OCI-LY1 (cell line): ENCODE measurements around the gene NCS1.

Source experiments
- H2AFZ ChIP-seq: fragments of 200-600 bp; sonication (generic), shearing (Covaris generic); 2 replicates; pipeline ENCODE4 v1.6.0; 2014; ENCODE audit warnings: antibody characterized with exemption, mild to moderate bottlenecking, low read length
- H3F3A ChIP-seq: fragments of 200-600 bp; sonication (generic), shearing (Covaris generic); 2 replicates; pipeline ENCODE4 v1.6.0; 2014; ENCODE audit warnings: mild to moderate bottlenecking, antibody characterized with exemption, low read length, moderate library complexity; ENCODE audit not compliant: insufficient read depth
- H3K27ac ChIP-seq: fragments of 200-600 bp; sonication (generic); 2 replicates; pipeline ENCODE4 v1.5.1; 2014; ENCODE audit warnings: low read length, mixed run types, mild to moderate bottlenecking, low read depth; ENCODE audit not compliant: poor library complexity, severe bottlenecking
- H3K27me3 ChIP-seq: fragments of 200-600 bp; sonication (generic); 2 replicates; pipeline ENCODE4 v1.6.0; 2014; ENCODE audit warnings: antibody characterized with exemption, mild to moderate bottlenecking, low read length, moderate library complexity; ENCODE audit not compliant: insufficient read depth
- H3K36me3 ChIP-seq: fragments of 200-600 bp; sonication (generic); 2 replicates; pipeline ENCODE4 v1.6.1; 2014; ENCODE audit warnings: mild to moderate bottlenecking, antibody characterized with exemption, low read length, moderate library complexity, mixed read lengths; ENCODE audit not compliant: insufficient read depth
- H3K4me1 ChIP-seq: fragments of 200-600 bp; sonication (generic); 2 replicates; pipeline ENCODE4 v1.5.1; 2014; ENCODE audit warnings: mild to moderate bottlenecking, low read length, moderate library complexity; ENCODE audit not compliant: insufficient read depth, severe bottlenecking
- H3K4me2 ChIP-seq: fragments of 200-600 bp; sonication (generic), shearing (Covaris generic); 2 replicates; pipeline ENCODE4 v1.6.1; 2014; ENCODE audit warnings: low read length
- H3K4me3 ChIP-seq: fragments of 200-600 bp; sonication (generic); 2 replicates; pipeline ENCODE4 v1.5.1; 2014; ENCODE audit warnings: low read length, low read depth, mild to moderate bottlenecking, mixed read lengths; ENCODE audit not compliant: poor library complexity, severe bottlenecking
- H3K79me2 ChIP-seq: fragments of 200-600 bp; shearing (Covaris generic); 2 replicates; pipeline ENCODE4 v1.6.1; 2016; ENCODE audit warnings: mixed run types, low read length, mixed read lengths; ENCODE audit not compliant: insufficient read depth
- H3K9ac ChIP-seq: fragments of 200-600 bp; sonication (generic), shearing (Covaris generic); 2 replicates; pipeline ENCODE4 v1.6.1; 2014; ENCODE audit warnings: mild to moderate bottlenecking, low read length, mixed read lengths
- H3K9me2 ChIP-seq: fragments of 200-600 bp; sonication (generic), shearing (Covaris generic); 2 replicates; pipeline ENCODE4 v1.6.1; 2014; ENCODE audit warnings: low read depth, mild to moderate bottlenecking, low read length, mixed read lengths
- H3K9me3 ChIP-seq: fragments of 200-600 bp; shearing (Covaris generic); 2 replicates; pipeline ENCODE4 v1.6.1; 2014; ENCODE audit warnings: low read length, mixed read lengths
- H4K20me1 ChIP-seq: fragments of 200-600 bp; sonication (generic), shearing (Covaris generic); 2 replicates; pipeline ENCODE4 v1.6.0; 2016; ENCODE audit warnings: mild to moderate bottlenecking, low read length; ENCODE audit not compliant: insufficient read depth
- CTCF ChIP-seq: fragments of 200-600 bp; sonication (generic), shearing (Covaris generic); IDR thresholded peaks from 2 replicates; pipeline ENCODE4 v1.5.1; 2017; ENCODE audit warnings: mild to moderate bottlenecking, antibody characterized with exemption, low read length, moderate library complexity, mixed read lengths
- EZH2 ChIP-seq: fragments of 200-600 bp; sonication (generic), shearing (Covaris generic); IDR thresholded peaks from 2 replicates; pipeline ENCODE4 v1.8.0; 2017; ENCODE audit warnings: borderline replicate concordance, mixed run types, mild to moderate bottlenecking, antibody characterized with exemption, low read length, moderate library complexity, mixed read lengths

Gene NCS1

DNA sequence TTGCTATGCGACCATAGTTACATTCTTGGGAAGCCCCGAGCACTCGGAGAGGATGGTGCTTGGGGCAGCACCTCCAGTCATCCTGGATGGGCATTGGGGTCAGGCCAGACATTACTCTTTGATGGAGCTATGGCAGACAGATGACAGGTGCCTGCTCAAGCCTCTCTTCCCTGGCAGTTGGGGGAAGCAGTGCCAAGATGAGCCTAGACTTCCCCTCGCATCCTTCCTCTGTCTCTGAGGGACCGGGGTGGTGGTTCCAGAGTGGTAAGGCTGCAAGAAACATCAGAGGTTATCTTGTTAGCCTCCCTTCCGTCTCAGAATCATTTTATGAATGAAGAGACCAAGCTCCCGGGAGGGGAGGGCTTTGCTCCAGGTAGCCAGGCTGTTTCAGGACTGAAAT, 90.6 kb downstream of the NCS1 start:
- no peaks in the 10 kb centered on the region for H3K9me2 ChIP-seq
- H3K9me3 ChIP-seq = no peaks in the 10 kb centered on the region
- H3K27me3 ChIP-seq = 0 out of 2 replicates have a peak, but pooled peaks cover 6% of the 10 kb centered on the region
- no peaks in the 10 kb centered on the region for H3K36me3 ChIP-seq
- no peak overlapping the region for H2AFZ ChIP-seq
- no peak for TF ChIP-seq EZH2
- no peak for TF ChIP-seq CTCF
- no peaks in the 10 kb centered on the region for H3K4me1 ChIP-seq
- no peak overlapping the region for H3K4me3 ChIP-seq
- no peaks in the 10 kb centered on the region for H4K20me1 ChIP-seq
- H3K79me2 ChIP-seq = no peaks in the 10 kb centered on the region
- no peak overlapping the region for H3K9ac ChIP-seq
- H3F3A ChIP-seq = no peaks in the 10 kb centered on the region
- H3K27ac ChIP-seq = no peak overlapping the region
- no peak overlapping the region for H3K4me2 ChIP-seq

- no peaks in the 10 kb centered on the region for H3K9me3 ChIP-seq
- no peak overlapping the region for H3K4me2 ChIP-seq
- no peak overlapping the region for H3K27ac ChIP-seq
- no peaks in the 10 kb centered on the region for H3K9me2 ChIP-seq
- no peaks in the 10 kb centered on the region for H3K36me3 ChIP-seq
- TF ChIP-seq CTCF (no peak), EZH2 (no peak)
- no peaks in the 10 kb centered on the region for H3F3A ChIP-seq
- H4K20me1 ChIP-seq = no peaks in the 10 kb centered on the region
- no peak overlapping the region for H3K9ac ChIP-seq
- H3K4me1 ChIP-seq = no peaks in the 10 kb centered on the region
- H3K79me2 ChIP-seq = no peaks in the 10 kb centered on the region
- H3K27me3 ChIP-seq = 0 out of 2 replicates have a peak, but pooled peaks cover 6% of the 10 kb centered on the region
- no peak overlapping the region for H2AFZ ChIP-seq
- no peak overlapping the region for H3K4me3 ChIP-seq
Observed at GRCh38 chr9:130263601-130264413, 91.6 kb downstream of the NCS1 start.

GRCh38 chr9:130264414-130265350, 92.5 kb downstream of the NCS1 start:
- H3K4me3 ChIP-seq = no peak overlapping the region
- H3K27me3 ChIP-seq = 0 out of 2 replicates have a peak, but pooled peaks cover 6% of the 10 kb centered on the region
- TF ChIP-seq EZH2 = no peak
- no peak for TF ChIP-seq CTCF

More at GRCh38 chr9:130264414-130265350, 92.5 kb downstream of the NCS1 start:
- no peaks in the 10 kb centered on the region for H3K9me3 ChIP-seq
- H4K20me1 ChIP-seq = no peaks in the 10 kb centered on the region
- no peaks in the 10 kb centered on the region for H3K79me2 ChIP-seq
- no peaks in the 10 kb centered on the region for H3F3A ChIP-seq
- H3K4me2 ChIP-seq = no peak overlapping the region
- H3K9me2 ChIP-seq = no peaks in the 10 kb centered on the region
- no peak overlapping the region for H3K9ac ChIP-seq
- no peaks in the 10 kb centered on the region for H3K4me1 ChIP-seq
- no peak overlapping the region for H2AFZ ChIP-seq
- H3K36me3 ChIP-seq = no peaks in the 10 kb centered on the region
- no peak overlapping the region for H3K27ac ChIP-seq
